Rectal smooth muscle tissue (tissue), 1 donor: ENCODE measurements around the gene HIPK1.

Source experiments
- H3K27ac ChIP-seq: one replicate; pipeline ENCODE4 v1.7.0; 2013; ENCODE audit warnings: low read depth, low read length, inconsistent platforms
- H3K27me3 ChIP-seq: one replicate; pipeline ENCODE4 v1.7.0; 2013; ENCODE audit warnings: low read length; ENCODE audit not compliant: control insufficient read depth, insufficient read depth
- H3K36me3 ChIP-seq: one replicate; pipeline ENCODE4 v1.7.0; 2013; ENCODE audit warnings: low read length; ENCODE audit not compliant: control insufficient read depth, insufficient read depth
- H3K4me1 ChIP-seq: one replicate; pipeline ENCODE4 v1.7.0; 2013; ENCODE audit warnings: low read length; ENCODE audit not compliant: control insufficient read depth, insufficient read depth
- H3K4me3 ChIP-seq: one replicate; pipeline ENCODE4 v1.7.0; 2013; ENCODE audit warnings: low read length
- H3K9ac ChIP-seq: one replicate; pipeline ENCODE4 v1.7.0; 2013; ENCODE audit warnings: low read length

The HIPK1 gene

DNA sequence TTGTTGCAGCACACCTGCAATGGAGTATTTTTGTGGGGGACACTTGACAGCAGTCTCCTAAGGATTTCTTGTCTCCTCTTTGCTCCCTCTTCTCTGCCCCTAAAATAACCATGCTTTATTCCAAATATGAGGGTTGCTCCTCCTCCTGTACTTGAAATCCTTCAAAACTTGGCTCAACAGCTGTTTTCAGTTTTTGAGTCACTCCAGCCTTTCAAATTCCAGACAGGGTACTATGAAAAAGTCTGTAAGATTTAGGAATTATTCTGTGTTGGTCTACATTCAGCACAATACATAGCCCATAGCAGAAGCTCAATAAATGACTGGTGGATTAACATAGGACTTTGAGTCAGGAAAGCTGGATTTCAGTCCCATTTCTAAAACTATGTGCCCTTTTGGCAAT is 30.0 kb upstream of the HIPK1 start:
- no peak overlapping the region for H3K4me3 ChIP-seq
- H3K4me1 ChIP-seq: peaks cover 5% of the 10 kb centered on the region
- no peaks in the 10 kb centered on the region for H3K27me3 ChIP-seq
- peaks cover 5% of the 10 kb centered on the region for H3K36me3 ChIP-seq
- no peak overlapping the region for H3K27ac ChIP-seq
- no peak overlapping the region for H3K9ac ChIP-seq

DNA sequence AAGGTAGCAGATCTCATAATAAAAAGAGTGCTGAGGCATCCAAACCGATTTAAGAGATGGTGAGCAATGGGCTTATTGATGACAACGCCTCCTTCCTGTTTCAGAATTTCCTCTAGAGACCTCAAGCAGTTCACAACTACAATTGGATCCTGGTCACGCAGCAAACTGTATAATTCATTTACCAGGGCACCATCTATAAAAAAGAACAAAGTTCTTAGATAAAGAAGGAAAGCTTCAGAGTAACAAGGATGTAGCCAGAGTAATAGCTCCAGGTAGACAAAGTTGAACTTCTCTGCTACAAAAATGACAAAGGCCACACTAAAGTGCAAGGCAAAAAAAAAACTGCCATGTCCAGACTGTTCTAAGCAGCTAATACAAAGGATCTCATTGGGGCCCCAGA is 27.9 kb upstream of the HIPK1 start:
- Histone ChIP-seq H3K9ac (no peak overlapping the region), H3K36me3 (peaks cover 5% of the 10 kb centered on the region), H3K4me3 (no peak overlapping the region), H3K27me3 (no peaks in the 10 kb centered on the region), H3K27ac (no peak overlapping the region), H3K4me1 (peaks cover 6% of the 10 kb centered on the region)

DNA sequence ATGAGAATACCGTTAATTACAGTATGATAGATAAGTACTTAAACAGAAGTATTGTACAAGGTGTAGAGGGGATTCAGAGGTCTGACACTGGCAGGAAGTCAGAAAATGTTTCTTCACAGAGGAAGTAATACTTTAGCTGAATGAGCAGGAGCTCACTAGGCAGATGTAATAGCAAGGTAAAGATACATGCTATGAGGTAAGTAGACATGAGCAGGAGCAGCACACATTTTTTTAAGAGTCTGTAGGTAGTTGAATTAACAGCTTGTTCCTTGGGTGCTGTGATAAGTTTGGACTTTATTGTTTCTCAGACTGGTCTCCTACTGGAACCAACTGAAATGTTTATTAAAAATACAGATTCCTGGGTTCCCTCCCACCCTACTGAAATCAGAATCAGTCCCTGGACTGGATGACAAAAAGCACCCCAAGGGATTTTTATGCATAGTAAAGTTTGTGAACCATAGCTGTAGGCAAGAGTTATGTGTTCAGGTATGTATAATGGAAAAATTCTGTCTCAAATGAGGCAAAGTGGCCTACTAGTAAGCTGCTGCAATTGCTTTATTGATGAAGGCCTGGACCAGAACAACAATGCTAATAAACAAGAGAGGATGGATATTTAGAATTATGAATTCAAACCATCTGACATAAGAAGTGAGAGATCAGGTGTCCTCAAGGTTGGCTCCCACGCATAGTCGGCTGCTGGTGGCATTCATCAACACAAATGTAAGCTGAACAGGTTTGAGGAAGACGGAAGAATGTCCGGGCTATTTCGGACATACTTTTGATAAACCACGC is 25.4 kb upstream of the HIPK1 start:
- no peaks in the 10 kb centered on the region for H3K27me3 ChIP-seq
- H3K36me3 ChIP-seq: peaks cover 5% of the 10 kb centered on the region
- H3K27ac ChIP-seq: peak overlapping the region; percentile 88
- H3K4me3 ChIP-seq: peak overlapping the region; percentile 96
- peaks cover 6% of the 10 kb centered on the region for H3K4me1 ChIP-seq
- no peak overlapping the region for H3K9ac ChIP-seq

DNA sequence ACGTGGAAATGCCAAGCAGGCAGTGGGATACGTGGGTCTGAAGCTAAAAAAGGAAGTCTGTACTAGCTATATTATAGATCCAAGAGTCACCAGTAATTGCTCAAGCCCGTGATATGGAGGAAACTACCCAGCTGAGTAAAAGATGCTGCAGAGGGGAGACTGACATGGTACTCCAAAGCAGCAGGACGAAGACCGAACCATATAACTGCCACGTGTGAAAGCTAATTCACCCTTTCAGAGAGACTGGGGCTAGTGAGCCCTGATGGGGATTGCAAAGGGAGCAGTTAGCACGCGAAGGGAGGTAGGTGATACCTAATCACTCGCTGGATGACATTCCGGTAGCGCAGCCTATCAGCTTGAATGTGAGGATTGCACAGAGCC is 24.8 kb upstream of the HIPK1 start:
- Histone ChIP-seq H3K4me3 (peak overlapping the region; percentile 96), H3K27ac (peak overlapping the region; percentile 88), H3K9ac (peak overlapping the region; percentile 90), H3K4me1 (peaks cover 6% of the 10 kb centered on the region), H3K36me3 (peaks cover 5% of the 10 kb centered on the region), H3K27me3 (no peaks in the 10 kb centered on the region)

DNA sequence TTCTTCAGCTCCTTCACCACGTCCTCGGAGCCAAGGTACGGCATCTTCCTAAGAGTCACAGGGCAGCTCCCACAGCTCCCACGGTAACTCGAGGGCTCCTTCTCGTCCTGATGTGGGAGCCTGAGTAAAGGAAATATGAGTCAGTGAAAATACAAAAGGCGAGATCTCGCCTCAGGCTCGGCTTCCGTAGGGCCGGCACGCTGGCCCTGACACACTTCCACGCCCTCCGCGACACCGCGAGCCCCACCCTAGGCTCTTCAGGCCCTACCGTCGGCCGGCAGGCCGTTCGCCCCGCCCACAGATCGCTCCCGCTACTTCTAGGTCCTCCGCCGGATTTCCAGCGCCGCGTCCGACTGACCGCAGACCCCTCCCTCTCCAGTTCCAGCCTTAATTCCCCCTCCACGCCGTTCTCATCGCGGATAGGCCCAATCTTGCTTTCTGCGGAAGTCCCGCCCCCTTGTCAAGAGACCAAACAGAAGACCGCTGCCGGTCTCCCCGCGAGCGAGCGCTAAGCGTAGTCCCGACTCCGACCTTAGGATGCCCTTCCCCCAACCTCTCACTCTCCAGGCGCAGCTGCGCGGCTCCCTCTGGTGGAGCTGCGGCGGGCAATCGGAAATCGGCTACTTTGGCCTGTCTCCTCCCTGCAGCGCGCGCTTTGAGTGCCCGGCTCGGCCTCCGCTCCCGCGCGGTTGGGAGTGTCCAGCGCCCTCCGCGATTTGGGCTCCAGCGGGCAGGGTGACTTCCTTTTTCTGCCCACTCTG is 24.3 kb upstream of the HIPK1 start, which contains the start of the genes AP4B1 and DCLRE1B:
TSS of gene AP4B1 (minus strand) at position 126 of the 761 bp plus-strand sequence. CDS start at position 44, 82 bp downstream.
TSS of gene DCLRE1B (plus strand) at position 653 of the 761 bp plus-strand sequence. CDS start 261 bp downstream, outside the sequence.
- H3K4me1 ChIP-seq: peaks cover 6% of the 10 kb centered on the region
- peak within 1 kb of the TSS; percentile 96 for H3K4me3 ChIP-seq
- peaks cover 5% of the 10 kb centered on the region for H3K36me3 ChIP-seq
- H3K27me3 ChIP-seq: no peaks in the 10 kb centered on the region
- peak within 1 kb of the TSS; percentile 90 for H3K9ac ChIP-seq
- H3K27ac ChIP-seq: peak within 1 kb of the TSS; percentile 88

DNA sequence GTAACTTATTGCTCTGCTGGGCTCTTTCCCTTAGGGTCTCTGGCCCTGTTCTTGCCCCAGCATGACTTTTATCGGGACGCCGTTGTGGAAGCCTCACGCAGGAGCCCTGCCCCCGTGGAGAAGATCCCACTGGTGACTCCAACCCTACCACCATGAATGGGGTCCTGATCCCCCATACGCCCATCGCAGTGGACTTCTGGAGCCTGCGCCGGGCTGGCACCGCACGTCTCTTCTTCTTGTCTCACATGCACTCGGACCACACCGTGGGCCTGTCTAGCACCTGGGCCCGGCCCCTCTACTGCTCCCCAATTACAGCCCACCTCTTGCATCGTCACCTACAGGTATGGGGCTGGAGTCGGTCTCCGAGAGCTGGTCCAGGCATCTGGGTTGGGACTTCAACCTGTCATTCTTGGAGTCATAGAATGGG is 23.7 kb upstream of the HIPK1 start:
- peak overlapping the region; percentile 86 for H3K9ac ChIP-seq
- peaks cover 6% of the 10 kb centered on the region for H3K4me1 ChIP-seq
- no peaks in the 10 kb centered on the region for H3K27me3 ChIP-seq
- H3K27ac ChIP-seq: peak overlapping the region; percentile 79
- peaks cover 3% of the 10 kb centered on the region for H3K36me3 ChIP-seq
- H3K4me3 ChIP-seq: peak overlapping the region; percentile 96

DNA sequence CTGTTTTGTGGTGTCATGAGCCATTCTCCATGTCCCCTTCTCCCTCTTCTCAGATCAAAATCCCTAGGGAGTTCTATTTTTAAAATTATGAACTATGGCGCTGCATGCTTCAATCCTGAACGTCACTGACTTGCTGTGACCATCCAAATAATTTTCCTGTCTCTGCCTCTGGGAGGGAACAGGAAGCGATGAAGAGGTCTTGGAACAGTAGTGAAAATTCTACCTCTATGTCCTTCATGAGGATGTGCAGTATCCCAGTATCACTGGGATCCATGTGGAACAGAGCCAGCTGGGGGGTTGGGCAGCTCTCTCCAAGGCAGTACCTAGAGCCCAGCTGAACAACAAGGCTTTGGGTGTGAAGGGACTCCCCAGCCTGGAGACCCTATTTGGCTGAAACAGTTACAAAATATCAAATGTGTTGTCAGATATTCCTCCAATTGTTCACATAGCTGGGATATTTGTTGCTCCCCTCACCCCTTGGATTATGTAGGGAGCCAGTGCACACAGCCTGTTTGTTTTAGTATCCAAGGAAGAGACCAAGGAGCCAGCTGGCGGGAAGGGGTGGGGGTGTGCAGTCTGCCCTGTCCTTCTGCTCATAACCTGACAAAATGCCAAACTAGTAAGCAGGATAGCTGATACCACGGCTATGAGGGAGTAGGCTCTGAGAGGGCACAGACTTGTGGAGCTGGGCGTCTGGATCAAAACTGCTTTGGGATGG is 16.4 kb upstream of the HIPK1 start:
- H3K4me3 ChIP-seq: no peak overlapping the region

DNA sequence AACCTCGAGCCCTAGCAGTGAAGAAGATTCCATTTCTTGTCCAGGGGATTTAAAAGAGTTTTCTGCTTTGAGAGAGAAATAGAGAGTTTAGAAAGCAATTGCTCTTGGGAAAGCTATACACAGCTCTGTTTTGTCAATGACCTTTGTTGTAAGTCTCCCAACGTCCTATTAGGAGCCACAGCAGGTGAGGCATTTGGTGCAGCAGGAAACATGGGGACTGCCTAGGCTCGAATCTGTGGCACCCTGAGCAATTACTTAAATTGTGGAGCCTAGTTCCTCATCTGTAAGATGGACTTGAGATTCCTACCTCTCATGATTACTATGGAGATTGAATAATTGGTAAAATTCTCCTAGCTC is 15.8 kb upstream of the HIPK1 start:
- H3K27me3 ChIP-seq: no peaks in the 10 kb centered on the region
- no peak overlapping the region for H3K4me3 ChIP-seq
- H3K4me1 ChIP-seq: peaks cover 13% of the 10 kb centered on the region
- H3K36me3 ChIP-seq: peaks cover 6% of the 10 kb centered on the region
- H3K9ac ChIP-seq: no peak overlapping the region
- H3K27ac ChIP-seq: peak overlapping the region; percentile 84

More for the DNA sequence above, 16.4 kb upstream of the HIPK1 start:
- Histone ChIP-seq H3K36me3 (peaks cover 8% of the 10 kb centered on the region), H3K27me3 (no peaks in the 10 kb centered on the region), H3K9ac (no peak overlapping the region), H3K27ac (peak overlapping the region; percentile 84), H3K4me1 (peaks cover 13% of the 10 kb centered on the region)

DNA sequence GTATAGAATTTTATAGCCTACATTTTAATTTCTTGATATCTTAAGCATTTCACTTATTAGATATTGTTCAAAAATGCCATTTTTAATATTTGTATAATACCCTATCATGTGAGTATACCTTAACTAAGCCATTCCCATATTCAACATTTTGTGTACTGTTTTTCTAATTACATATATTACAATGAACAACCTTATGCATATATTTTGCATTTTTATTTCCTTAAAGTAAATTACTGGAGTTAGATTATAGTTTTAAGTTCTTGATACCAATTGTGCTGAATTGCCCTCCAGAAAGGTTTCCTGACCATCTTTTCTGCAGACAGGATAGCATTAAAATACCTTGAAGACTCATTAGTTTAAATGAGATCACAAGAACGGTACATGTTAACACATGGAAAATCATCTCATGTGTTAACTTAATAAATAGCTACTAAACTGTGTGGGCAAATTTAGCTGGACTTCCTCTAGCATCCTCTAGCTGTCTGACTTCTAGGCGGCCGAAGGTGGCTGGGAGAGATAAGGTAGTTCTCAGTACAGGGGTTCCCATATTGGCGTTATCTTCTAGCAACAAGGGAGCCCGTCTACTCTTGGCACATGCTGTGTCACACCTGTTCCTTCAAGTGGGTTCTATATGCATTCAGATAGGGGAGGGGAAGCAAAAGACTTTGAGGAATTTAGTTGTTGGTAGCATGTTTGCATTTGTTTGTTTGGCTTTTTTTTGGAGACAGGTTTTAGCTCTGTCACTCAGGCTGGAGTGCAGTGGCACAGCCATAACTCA is 15.0 kb upstream of the HIPK1 start:
- Histone ChIP-seq H3K9ac (no peak overlapping the region), H3K27ac (no peak overlapping the region), H3K4me1 (peaks cover 13% of the 10 kb centered on the region), H3K4me3 (no peak overlapping the region), H3K36me3 (peaks cover 6% of the 10 kb centered on the region), H3K27me3 (no peaks in the 10 kb centered on the region)

DNA sequence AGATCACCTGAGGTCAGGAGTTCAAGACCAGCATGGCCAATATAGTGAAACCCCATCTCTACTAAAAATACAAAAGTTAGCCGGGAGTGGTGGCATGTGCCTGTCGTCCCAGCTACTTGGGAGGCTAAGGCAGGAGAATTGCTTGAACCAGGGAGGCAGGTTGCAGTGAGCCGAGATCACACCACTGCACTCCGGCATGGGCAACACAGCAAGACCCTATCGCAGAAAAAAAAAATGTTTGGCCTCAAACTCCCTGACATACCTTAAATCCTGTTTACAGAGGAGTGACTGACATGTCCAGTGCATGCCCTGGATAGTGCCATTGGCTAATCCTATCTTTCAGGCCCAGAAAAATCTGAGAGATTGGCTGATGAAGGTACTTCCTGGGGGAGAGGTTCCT is 12.2 kb upstream of the HIPK1 start:
- H3K9ac ChIP-seq: no peak overlapping the region
- peaks cover 13% of the 10 kb centered on the region for H3K4me1 ChIP-seq
- H3K27ac ChIP-seq: no peak overlapping the region
- H3K27me3 ChIP-seq: no peaks in the 10 kb centered on the region
- no peak overlapping the region for H3K4me3 ChIP-seq
- H3K36me3 ChIP-seq: no peaks in the 10 kb centered on the region

DNA sequence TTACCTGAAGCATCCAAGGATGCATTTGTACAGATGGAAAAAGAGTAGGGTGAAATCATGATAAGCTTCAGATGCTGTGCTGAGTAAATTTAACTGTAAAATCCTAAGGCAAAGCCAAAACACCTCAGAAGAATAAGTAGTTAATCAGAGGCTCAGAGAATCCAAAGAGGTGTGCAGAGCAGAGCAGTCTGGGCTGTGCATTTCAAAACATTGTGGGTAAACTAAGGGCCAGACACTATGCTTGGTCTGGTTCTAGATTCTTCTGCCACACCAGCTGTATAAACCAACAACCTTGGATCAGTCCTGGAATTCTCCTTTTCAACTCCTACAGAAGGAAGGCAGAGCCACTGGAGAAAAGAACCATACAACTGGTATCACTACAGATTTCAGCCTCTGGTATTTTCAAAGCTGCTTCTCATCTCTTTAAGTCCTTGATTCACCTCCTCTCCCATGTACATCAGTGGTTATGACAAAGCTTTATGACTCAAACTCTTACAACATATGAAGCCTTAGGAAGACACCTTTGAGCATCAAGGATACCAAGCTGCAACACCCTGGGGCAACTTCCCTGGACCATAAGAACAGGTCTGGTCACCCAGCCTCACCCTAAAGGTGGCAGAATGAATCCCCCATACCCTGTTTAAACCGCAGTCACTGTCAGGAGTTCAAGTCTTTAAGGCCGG is 11.6 kb upstream of the HIPK1 start:
- Histone ChIP-seq H3K27ac (no peak overlapping the region), H3K9ac (no peak overlapping the region), H3K4me1 (peaks cover 10% of the 10 kb centered on the region), H3K36me3 (no peaks in the 10 kb centered on the region), H3K27me3 (no peaks in the 10 kb centered on the region), H3K4me3 (no peak overlapping the region)
